H9 (cell line): ENCODE measurements around the gene ITPK1. TPM values are rescaled to one million over a fixed set of nuclear protein-coding genes. Genes with fewer than 3 reads are reported as not detected.
A peak's percentile ranks its signal among the peaks of the same experiment; 100 is the strongest.

Experiments used
- DNase-seq: peaks from one replicate; pipeline ENCODE4 v3.0.0-alpha.2; 2017
- H2AFZ ChIP-seq: one replicate; pipeline ENCODE4 v1.6.1; 2013; ENCODE audit warnings: mild to moderate bottlenecking, low read length, control low read depth, moderate library complexity
- H2AK5ac ChIP-seq: 2 replicates; pipeline ENCODE4 v1.6.1; 2013; ENCODE audit warnings: low read length, control low read depth, mixed read lengths; ENCODE audit not compliant: insufficient read length
- H2BK120ac ChIP-seq: one replicate; pipeline ENCODE4 v1.6.1; 2013; ENCODE audit warnings: low read depth, mild to moderate bottlenecking, low read length, control low read depth, inconsistent platforms; ENCODE audit not compliant: poor library complexity, severe bottlenecking
- H2BK12ac ChIP-seq: 2 replicates; pipeline ENCODE4 v1.6.1; 2013; ENCODE audit warnings: low read length, control low read depth, mixed read lengths, low read depth; ENCODE audit not compliant: insufficient read length
- H2BK15ac ChIP-seq: 2 replicates; pipeline ENCODE4 v1.6.1; 2013; ENCODE audit warnings: low read depth, low read length, control low read depth
- H2BK20ac ChIP-seq: one replicate; pipeline ENCODE4 v1.6.1; 2013; ENCODE audit warnings: low read depth, mild to moderate bottlenecking, low read length, control low read depth, inconsistent platforms; ENCODE audit not compliant: poor library complexity, severe bottlenecking
- H2BK5ac ChIP-seq: 2 replicates; pipeline ENCODE4 v1.6.1; 2013; ENCODE audit warnings: low read length, control low read depth, mixed read lengths; ENCODE audit not compliant: insufficient read length
- H3K14ac ChIP-seq: 2 replicates; pipeline ENCODE4 v1.6.1; 2013; ENCODE audit warnings: low read length, control low read depth; ENCODE audit not compliant: insufficient read depth
- H3K18ac ChIP-seq: 2 replicates; pipeline ENCODE4 v1.6.1; 2013; ENCODE audit warnings: low read depth, mild to moderate bottlenecking, mixed read lengths, low read length, control low read depth; ENCODE audit not compliant: insufficient read length
- H3K23ac ChIP-seq: 2 replicates; pipeline ENCODE4 v1.6.1; 2013; ENCODE audit warnings: low read length, control low read depth, mixed read lengths, low read depth; ENCODE audit not compliant: insufficient read length
- H3K23me2 ChIP-seq: 2 replicates; pipeline ENCODE4 v1.6.1; 2013; ENCODE audit warnings: low read depth, mild to moderate bottlenecking, mixed read lengths, low read length, control low read depth; ENCODE audit not compliant: insufficient read length, poor library complexity, severe bottlenecking
- H3K27ac ChIP-seq: 2 replicates; pipeline ENCODE4 v1.5.1; 2013; ENCODE audit warnings: low read length, control low read depth, mixed read lengths, low read depth; ENCODE audit not compliant: insufficient read length
- H3K27me3 ChIP-seq: 2 replicates; pipeline ENCODE4 v1.6.1; 2013; ENCODE audit warnings: low read length, control low read depth, inconsistent platforms; ENCODE audit not compliant: insufficient read depth
- H3K4ac ChIP-seq: 2 replicates; pipeline ENCODE4 v1.6.1; 2013; ENCODE audit warnings: low read depth, mild to moderate bottlenecking, control low read depth, inconsistent platforms, low read length, moderate library complexity
- H3K4me1 ChIP-seq: 2 replicates; pipeline ENCODE4 v1.6.1; 2013; ENCODE audit warnings: low read length, control low read depth, inconsistent platforms; ENCODE audit not compliant: insufficient read depth
- H3K4me2 ChIP-seq: 2 replicates; pipeline ENCODE4 v1.6.1; 2013; ENCODE audit warnings: low read length, control low read depth, mixed read lengths; ENCODE audit not compliant: insufficient read length, insufficient read depth
- H3K56ac ChIP-seq: 2 replicates; pipeline ENCODE4 v1.6.1; 2013; ENCODE audit warnings: low read depth, mild to moderate bottlenecking, mixed read lengths, low read length, control low read depth; ENCODE audit not compliant: insufficient read length
- H3K79me1 ChIP-seq: 2 replicates; pipeline ENCODE4 v1.6.1; 2013; ENCODE audit warnings: low read depth, mild to moderate bottlenecking, moderate library complexity, low read length, control low read depth, inconsistent platforms; ENCODE audit not compliant: insufficient read depth, poor library complexity, severe bottlenecking
- H3K79me2 ChIP-seq: 2 replicates; pipeline ENCODE4 v1.6.1; 2013; ENCODE audit warnings: low read length, control low read depth, inconsistent platforms; ENCODE audit not compliant: insufficient read depth
- H3K9ac ChIP-seq: 2 replicates; pipeline ENCODE4 v1.6.1; 2013; ENCODE audit warnings: low read length, control low read depth, mixed read lengths; ENCODE audit not compliant: insufficient read length; ENCODE audit errors: extremely low read depth
- H3K9me3 ChIP-seq: one replicate; pipeline ENCODE4 v1.6.1; 2013; ENCODE audit warnings: low read depth, low read length, inconsistent platforms; ENCODE audit not compliant: control insufficient read depth
- H3T11ph ChIP-seq: one replicate; pipeline ENCODE4 v1.6.1; 2013; ENCODE audit warnings: mild to moderate bottlenecking, low read length, control low read depth, inconsistent platforms
- H4K20me1 ChIP-seq: one replicate; pipeline ENCODE4 v1.6.1; 2013; ENCODE audit not compliant: control insufficient read depth, insufficient read length, insufficient read depth
- H4K5ac ChIP-seq: 2 replicates; pipeline ENCODE4 v1.6.1; 2013; ENCODE audit warnings: low read depth, mild to moderate bottlenecking, mixed read lengths, low read length, control low read depth; ENCODE audit not compliant: insufficient read length
- H4K8ac ChIP-seq: replicated peaks from 2 replicates; pipeline ENCODE4 v1.6.1; 2013; ENCODE audit warnings: low read length, control low read depth, mixed read lengths, low read depth; ENCODE audit not compliant: insufficient read length
- H4K91ac ChIP-seq: 2 replicates; pipeline ENCODE4 v1.6.1; 2013; ENCODE audit warnings: low read depth, mild to moderate bottlenecking, moderate library complexity, mixed read lengths, low read length, control low read depth; ENCODE audit not compliant: insufficient read length
- H3K27ac Mint-ChIP-seq, 3 experiments: 2 replicates in 2 of 3; 3 replicates in 1 of 3; pipeline ENCODE4 v1.8.0; 2020 to 2021; ENCODE audit warnings: mixed read lengths in 3 of 3, mild to moderate bottlenecking in 1 of 3, moderate library complexity in 1 of 3
- H3K27me3 Mint-ChIP-seq: 2 replicates; pipeline ENCODE4 v1.8.0; 2021; ENCODE audit warnings: low read depth, mild to moderate bottlenecking, moderate library complexity, mixed read lengths
- H3K36me3 Mint-ChIP-seq, 3 experiments: 2 replicates in 2 of 3; 3 replicates in 1 of 3; pipeline ENCODE4 v1.8.0; 2020 to 2021; ENCODE audit warnings: low read depth in 3 of 3, mixed read lengths in 3 of 3; ENCODE audit not compliant: insufficient read depth in 1 of 3
- H3K4me1 Mint-ChIP-seq, 2 experiments: 2 replicates each; pipeline ENCODE4 v1.8.0; 2020; ENCODE audit warnings: mixed read lengths in 2 of 2
- H3K4me3 Mint-ChIP-seq, 2 experiments: 2 replicates in 1 of 2; 3 replicates in 1 of 2; pipeline ENCODE4 v1.8.0; 2020 to 2021; ENCODE audit warnings: mild to moderate bottlenecking in 2 of 2, mixed read lengths in 2 of 2, moderate library complexity in 1 of 2
- H3K9me3 Mint-ChIP-seq, 2 experiments: 2 replicates in 1 of 2; 3 replicates in 1 of 2; pipeline ENCODE4 v1.8.0; 2020; ENCODE audit warnings: mild to moderate bottlenecking in 2 of 2, mixed read lengths in 2 of 2, moderate library complexity in 1 of 2
- WGBS: extraction: QIAGEN DNeasy Blood & Tissue Kit; methylation state at CpG from one replicate; pipeline ENCODE4 v1.1.7; 2013; ENCODE audit warnings: missing lambda C conversion rate, low lambda C conversion rate, mixed read lengths; ENCODE audit not compliant: insufficient read length; ENCODE audit errors: extremely low coverage; 5-methylcytosine and 5-hydroxymethylcytosine counted together
- total RNA-seq: library from RNA; stranded (reverse); gene quantifications from 2 replicates; pipeline ENCODE4 v1.2.1, GENCODE V29; 2021
- TF ChIP-seq, protein P1 (sequence below): fragments of 200-600 bp; sonication (generic); conservative IDR thresholded peaks from 3 replicates; pipeline ENCODE4 v1.8.0; 2021; ENCODE audit warnings: antibody characterized with exemption, mild to moderate bottlenecking

Gene ITPK1
- total RNA-seq, 1 experiment from 2014 or later = 92.7 TPM

DNA sequence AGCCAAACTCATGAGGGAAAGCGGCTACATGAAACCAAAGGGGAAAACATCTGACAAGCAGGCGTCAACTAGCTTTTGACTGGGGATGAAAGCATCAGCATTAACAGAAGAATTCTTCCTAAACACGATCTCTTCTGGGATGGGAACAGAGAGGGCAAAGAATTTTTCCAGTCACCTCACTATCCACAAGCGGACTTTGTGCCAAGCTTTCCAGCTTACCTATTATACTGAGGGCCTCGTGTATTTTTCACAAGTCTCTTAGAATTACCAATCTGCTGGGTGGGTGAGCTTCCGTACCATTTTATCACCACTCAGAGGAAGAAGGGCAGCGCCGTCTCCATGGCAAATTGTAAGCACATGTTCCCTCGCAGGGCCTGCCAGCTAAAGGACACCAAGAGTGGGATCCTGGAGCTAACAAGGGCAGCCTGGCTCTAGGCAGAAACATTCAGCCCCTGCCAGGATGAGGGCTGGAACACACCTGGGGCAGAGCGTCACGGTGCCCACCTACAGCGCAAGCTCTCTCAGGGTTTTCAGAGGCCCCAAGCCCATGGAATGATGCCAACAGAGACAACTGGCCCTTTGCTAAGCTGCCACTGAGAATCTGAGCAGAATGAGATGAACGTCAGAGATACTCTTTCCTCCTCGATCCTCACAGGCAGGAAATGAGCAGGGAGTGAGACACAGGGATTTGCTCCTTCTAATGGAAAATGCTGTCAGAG, 118.2 kb downstream of the ITPK1 start:
- H2BK12ac ChIP-seq = no peak overlapping the region
- H3K4me1 ChIP-seq = no peaks in the 10 kb centered on the region
- no peak overlapping the region for H3K23ac ChIP-seq
- Mint-ChIP-seq H3K4me1 (peaks cover 9 to 14% of the 10 kb centered on the region in 2 experiments), H3K27ac (peak overlapping the region in 2 of 3 experiments; percentile 14 to 25; a peak in 1 of 7 replicates), H3K9me3 (no peaks in the 10 kb centered on the region), H3K4me3 (no peak overlapping the region), H3K27me3 (no peaks in the 10 kb centered on the region), H3K36me3 (peaks cover 12 to 15% (median 14%) of the 10 kb centered on the region in 3 experiments)
- DNase-seq = no peak
- H2AFZ ChIP-seq = no peak overlapping the region
- no peak overlapping the region for H4K5ac ChIP-seq
- H3K14ac ChIP-seq = no peak overlapping the region
- H2BK5ac ChIP-seq = no peak overlapping the region
- no peak overlapping the region for H2BK20ac ChIP-seq
- H3T11ph ChIP-seq = no peak overlapping the region
- H3K18ac ChIP-seq = no peak overlapping the region
- H3K4me2 ChIP-seq = no peak overlapping the region
- no peak overlapping the region for H2BK120ac ChIP-seq
- no peaks in the 10 kb centered on the region for H3K9me3 ChIP-seq
- no peaks in the 10 kb centered on the region for H3K23me2 ChIP-seq
- H3K79me1 ChIP-seq = no peaks in the 10 kb centered on the region
- H2BK15ac ChIP-seq = no peak overlapping the region
- H3K4ac ChIP-seq = no peak overlapping the region
- H4K91ac ChIP-seq = no peak overlapping the region
- H3K27me3 ChIP-seq = no peaks in the 10 kb centered on the region
- no peak overlapping the region for H3K9ac ChIP-seq
- no peaks in the 10 kb centered on the region for H3K79me2 ChIP-seq
- no peaks in the 10 kb centered on the region for H4K20me1 ChIP-seq
- H2AK5ac ChIP-seq = no peak overlapping the region
- TF ChIP-seq, protein P1, sequence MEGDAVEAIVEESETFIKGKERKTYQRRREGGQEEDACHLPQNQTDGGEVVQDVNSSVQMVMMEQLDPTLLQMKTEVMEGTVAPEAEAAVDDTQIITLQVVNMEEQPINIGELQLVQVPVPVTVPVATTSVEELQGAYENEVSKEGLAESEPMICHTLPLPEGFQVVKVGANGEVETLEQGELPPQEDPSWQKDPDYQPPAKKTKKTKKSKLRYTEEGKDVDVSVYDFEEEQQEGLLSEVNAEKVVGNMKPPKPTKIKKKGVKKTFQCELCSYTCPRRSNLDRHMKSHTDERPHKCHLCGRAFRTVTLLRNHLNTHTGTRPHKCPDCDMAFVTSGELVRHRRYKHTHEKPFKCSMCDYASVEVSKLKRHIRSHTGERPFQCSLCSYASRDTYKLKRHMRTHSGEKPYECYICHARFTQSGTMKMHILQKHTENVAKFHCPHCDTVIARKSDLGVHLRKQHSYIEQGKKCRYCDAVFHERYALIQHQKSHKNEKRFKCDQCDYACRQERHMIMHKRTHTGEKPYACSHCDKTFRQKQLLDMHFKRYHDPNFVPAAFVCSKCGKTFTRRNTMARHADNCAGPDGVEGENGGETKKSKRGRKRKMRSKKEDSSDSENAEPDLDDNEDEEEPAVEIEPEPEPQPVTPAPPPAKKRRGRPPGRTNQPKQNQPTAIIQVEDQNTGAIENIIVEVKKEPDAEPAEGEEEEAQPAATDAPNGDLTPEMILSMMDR = no peak
- H3K56ac ChIP-seq = no peak overlapping the region
- H3K27ac ChIP-seq = no peak overlapping the region
- WGBS = no CpG with 5 or more reads among the region's 14 CpGs
- no peak overlapping the region for H4K8ac ChIP-seq
